ENCODE results near the gene CYB561.

DNA sequence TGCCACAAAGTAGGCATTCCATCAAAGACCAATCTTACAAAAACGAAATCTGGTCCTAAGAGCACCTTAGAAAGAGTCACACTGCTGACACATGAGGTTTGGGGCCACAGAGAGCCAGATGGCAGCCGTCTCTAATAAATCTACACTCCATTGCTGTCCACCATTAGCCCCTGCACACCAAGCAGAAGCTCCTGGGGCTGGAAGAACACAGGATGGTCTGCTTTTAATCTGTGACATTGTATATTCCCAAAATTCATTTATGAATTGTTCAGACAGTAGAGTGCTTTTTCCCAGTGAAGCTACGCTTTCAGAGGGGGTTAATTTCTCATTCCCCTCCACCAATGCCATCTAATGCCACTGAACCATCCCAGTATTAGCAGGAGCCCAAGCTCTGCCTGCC lies 1.6 kb downstream of the CYB561 start:
- TF ChIP-seq SIN3A (IDR thresholded peaks at IDR 0.05; ENCODE audit: borderline replicate concordance, insufficient read depth, low read length) (no peak), POLR2AphosphoS5 (IDR thresholded peaks at IDR 0.05; ENCODE audit: low read depth, low read length) (no peak), TAF1 (IDR thresholded peaks at IDR 0.05; ENCODE audit: borderline replicate concordance, insufficient read depth, low read length) (no peak), FOXP2 (optimal IDR thresholded peaks at IDR 0.05; ENCODE audit: borderline replicate concordance, extremely low read depth, extremely low read length, insufficient read depth) (no peak)
- TF ChIP-seq, protein P1, sequence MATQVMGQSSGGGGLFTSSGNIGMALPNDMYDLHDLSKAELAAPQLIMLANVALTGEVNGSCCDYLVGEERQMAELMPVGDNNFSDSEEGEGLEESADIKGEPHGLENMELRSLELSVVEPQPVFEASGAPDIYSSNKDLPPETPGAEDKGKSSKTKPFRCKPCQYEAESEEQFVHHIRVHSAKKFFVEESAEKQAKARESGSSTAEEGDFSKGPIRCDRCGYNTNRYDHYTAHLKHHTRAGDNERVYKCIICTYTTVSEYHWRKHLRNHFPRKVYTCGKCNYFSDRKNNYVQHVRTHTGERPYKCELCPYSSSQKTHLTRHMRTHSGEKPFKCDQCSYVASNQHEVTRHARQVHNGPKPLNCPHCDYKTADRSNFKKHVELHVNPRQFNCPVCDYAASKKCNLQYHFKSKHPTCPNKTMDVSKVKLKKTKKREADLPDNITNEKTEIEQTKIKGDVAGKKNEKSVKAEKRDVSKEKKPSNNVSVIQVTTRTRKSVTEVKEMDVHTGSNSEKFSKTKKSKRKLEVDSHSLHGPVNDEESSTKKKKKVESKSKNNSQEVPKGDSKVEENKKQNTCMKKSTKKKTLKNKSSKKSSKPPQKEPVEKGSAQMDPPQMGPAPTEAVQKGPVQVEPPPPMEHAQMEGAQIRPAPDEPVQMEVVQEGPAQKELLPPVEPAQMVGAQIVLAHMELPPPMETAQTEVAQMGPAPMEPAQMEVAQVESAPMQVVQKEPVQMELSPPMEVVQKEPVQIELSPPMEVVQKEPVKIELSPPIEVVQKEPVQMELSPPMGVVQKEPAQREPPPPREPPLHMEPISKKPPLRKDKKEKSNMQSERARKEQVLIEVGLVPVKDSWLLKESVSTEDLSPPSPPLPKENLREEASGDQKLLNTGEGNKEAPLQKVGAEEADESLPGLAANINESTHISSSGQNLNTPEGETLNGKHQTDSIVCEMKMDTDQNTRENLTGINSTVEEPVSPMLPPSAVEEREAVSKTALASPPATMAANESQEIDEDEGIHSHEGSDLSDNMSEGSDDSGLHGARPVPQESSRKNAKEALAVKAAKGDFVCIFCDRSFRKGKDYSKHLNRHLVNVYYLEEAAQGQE (IDR thresholded peaks at IDR 0.05; ENCODE audit: insufficient read depth in 1 of 2, low read depth in 2 of 2, low read length in 2 of 2), result no peak
